Stomach (tissue), 4 donors: Measurements from ENCODE around the gene MILR1.

ENCODE experiments used
- POLR2A ChIP-seq, 4 donors: fragments of 450-650 bp; IDR thresholded peaks; one replicate each; pipeline ENCODE4 v1.6.1; 2016; ENCODE audit warnings: antibody characterized with exemption in 4 of 4, control low read depth in 2 of 4, mild to moderate bottlenecking in 1 of 4, moderate library complexity in 1 of 4
- POLR2AphosphoS5 ChIP-seq, 3 donors: sonication (generic); formaldehyde crosslinking; IDR thresholded peaks; one replicate each; pipeline ENCODE4 v1.6.1; 2016; ENCODE audit warnings: antibody characterized with exemption in 3 of 3
- TF ChIP-seq, protein P1 (sequence below), 7 experiments: fragments of 450-650 bp in 4 of 7; fragments of 200-600 bp in 3 of 7; sonication (generic) in 3 of 7; IDR thresholded peaks; one replicate each; pipeline ENCODE4 v1.5.1; 2016 to 2019; ENCODE audit warnings: antibody characterized with exemption in 7 of 7, control low read depth in 2 of 7, mild to moderate bottlenecking in 1 of 7

GRCh38 chr17:64418506-64419339 lies 30.2 kb upstream of the MILR1 start:
- TF ChIP-seq, protein P1, sequence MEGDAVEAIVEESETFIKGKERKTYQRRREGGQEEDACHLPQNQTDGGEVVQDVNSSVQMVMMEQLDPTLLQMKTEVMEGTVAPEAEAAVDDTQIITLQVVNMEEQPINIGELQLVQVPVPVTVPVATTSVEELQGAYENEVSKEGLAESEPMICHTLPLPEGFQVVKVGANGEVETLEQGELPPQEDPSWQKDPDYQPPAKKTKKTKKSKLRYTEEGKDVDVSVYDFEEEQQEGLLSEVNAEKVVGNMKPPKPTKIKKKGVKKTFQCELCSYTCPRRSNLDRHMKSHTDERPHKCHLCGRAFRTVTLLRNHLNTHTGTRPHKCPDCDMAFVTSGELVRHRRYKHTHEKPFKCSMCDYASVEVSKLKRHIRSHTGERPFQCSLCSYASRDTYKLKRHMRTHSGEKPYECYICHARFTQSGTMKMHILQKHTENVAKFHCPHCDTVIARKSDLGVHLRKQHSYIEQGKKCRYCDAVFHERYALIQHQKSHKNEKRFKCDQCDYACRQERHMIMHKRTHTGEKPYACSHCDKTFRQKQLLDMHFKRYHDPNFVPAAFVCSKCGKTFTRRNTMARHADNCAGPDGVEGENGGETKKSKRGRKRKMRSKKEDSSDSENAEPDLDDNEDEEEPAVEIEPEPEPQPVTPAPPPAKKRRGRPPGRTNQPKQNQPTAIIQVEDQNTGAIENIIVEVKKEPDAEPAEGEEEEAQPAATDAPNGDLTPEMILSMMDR (IDR thresholded peaks at IDR 0.05), result peak in 5 of 7 experiments; percentile 53 to 76 (median 72)
- no peak for TF ChIP-seq POLR2A (IDR thresholded peaks at IDR 0.05)
- TF ChIP-seq POLR2AphosphoS5 (IDR thresholded peaks at IDR 0.05), result no peak
